OCI-LY1 (cell line): ENCODE results near the gene CACNA1D.

Experiments used
- CTCF ChIP-seq: fragments of 200-600 bp; sonication (generic), shearing (Covaris generic); IDR thresholded peaks from 2 replicates; pipeline ENCODE4 v1.5.1; 2017; ENCODE audit warnings: mild to moderate bottlenecking, antibody characterized with exemption, low read length, moderate library complexity, mixed read lengths
- EZH2 ChIP-seq: fragments of 200-600 bp; sonication (generic), shearing (Covaris generic); IDR thresholded peaks from 2 replicates; pipeline ENCODE4 v1.8.0; 2017; ENCODE audit warnings: borderline replicate concordance, mixed run types, mild to moderate bottlenecking, antibody characterized with exemption, low read length, moderate library complexity, mixed read lengths

DNA sequence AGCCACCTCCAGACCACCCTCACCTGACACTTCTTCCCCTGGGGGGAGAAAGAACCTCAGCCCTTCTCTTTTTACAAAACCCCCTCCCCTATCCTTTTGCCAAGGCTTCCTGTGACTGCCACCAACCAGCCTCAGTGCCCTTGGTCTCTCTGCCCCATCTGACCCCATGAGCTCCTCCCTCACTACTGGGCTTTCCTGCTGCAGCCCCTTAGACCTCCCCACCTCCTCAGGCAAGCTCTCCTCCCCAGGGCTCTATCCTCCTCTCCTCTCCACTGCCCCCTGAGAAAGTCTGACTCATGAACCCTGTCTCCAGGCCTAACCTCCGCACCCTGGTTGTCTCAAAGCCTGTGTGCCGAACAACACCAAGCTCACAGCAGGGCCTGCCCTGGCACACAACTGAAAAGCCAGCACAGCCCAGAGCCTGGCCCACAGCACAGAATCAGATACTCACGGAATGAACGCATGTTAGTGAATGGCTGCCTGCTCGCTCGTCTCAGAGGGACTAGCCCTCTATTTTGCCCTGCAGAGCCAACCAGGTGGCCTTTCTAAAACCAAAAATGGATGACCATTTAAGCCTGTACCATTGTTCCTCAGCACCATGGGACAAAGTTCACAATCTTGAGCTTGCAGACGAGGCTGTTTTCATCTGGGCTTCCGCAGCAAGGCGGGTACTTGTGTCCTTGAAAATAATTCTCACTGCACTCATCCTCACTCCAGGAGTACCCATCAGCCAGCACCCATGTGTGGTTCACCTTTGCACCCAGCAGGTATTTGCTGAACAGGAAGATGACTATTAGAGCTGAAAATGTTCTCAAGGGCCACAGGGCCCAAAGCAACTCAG, 350.1 kb downstream of the CACNA1D start:
- TF ChIP-seq CTCF: no peak
- no peak for TF ChIP-seq EZH2
